Astrocyte of the spinal cord (primary cell): ENCODE data around the gene MBOAT1.
"Not testable (repeated sequence)": the region's sequence is repeated elsewhere in the genome, so short reads cannot be mapped to it uniquely, and the experiment has no call there.

Experiments used
- DNase-seq: peaks from one replicate; pipeline ENCODE4 v3.0.0; 2011; ENCODE audit warnings: low read depth, low spot score
- H3K4me3 ChIP-seq: 2 replicates; pipeline ENCODE4 v1.5.1; 2011; ENCODE audit warnings: low read depth, mild to moderate bottlenecking, low read length, moderate library complexity
- in situ Hi-C: cut with HindIII; loops from 2 replicates; pipeline ENCODE4 v1.10.0; 2017; ENCODE audit warnings: low sequenced_read_pairs
- TF ChIP-seq, protein P1 (sequence below): IDR thresholded peaks from 2 replicates; pipeline ENCODE4 v1.5.1; 2012; ENCODE audit warnings: low read depth, mild to moderate bottlenecking, low read length, inconsistent platforms

The MBOAT1 gene

DNA sequence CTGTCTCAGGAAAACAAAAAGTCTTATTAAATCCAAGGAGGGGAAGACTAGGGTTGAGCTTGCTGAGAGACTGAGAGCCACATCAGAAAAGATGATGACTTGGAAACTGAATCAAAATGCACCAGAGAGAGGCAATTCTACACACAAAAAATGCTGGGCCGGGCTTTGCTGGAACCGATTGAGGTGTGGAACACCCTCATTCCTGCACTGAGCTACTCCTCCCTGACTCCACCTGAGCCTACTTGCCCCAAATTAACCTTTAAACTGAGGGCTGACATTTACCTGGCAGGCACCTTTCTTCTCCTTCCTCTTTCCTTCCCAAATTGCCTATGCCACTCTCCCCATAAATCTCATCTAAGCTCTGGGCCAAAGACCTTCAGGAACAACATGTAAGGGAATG is 40.8 kb upstream of the MBOAT1 start:
- in situ Hi-C loops: no loop called here
- TF ChIP-seq, protein P1, sequence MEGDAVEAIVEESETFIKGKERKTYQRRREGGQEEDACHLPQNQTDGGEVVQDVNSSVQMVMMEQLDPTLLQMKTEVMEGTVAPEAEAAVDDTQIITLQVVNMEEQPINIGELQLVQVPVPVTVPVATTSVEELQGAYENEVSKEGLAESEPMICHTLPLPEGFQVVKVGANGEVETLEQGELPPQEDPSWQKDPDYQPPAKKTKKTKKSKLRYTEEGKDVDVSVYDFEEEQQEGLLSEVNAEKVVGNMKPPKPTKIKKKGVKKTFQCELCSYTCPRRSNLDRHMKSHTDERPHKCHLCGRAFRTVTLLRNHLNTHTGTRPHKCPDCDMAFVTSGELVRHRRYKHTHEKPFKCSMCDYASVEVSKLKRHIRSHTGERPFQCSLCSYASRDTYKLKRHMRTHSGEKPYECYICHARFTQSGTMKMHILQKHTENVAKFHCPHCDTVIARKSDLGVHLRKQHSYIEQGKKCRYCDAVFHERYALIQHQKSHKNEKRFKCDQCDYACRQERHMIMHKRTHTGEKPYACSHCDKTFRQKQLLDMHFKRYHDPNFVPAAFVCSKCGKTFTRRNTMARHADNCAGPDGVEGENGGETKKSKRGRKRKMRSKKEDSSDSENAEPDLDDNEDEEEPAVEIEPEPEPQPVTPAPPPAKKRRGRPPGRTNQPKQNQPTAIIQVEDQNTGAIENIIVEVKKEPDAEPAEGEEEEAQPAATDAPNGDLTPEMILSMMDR: no peak
- no peak for DNase-seq
- H3K4me3 ChIP-seq: no peak overlapping the region

DNA sequence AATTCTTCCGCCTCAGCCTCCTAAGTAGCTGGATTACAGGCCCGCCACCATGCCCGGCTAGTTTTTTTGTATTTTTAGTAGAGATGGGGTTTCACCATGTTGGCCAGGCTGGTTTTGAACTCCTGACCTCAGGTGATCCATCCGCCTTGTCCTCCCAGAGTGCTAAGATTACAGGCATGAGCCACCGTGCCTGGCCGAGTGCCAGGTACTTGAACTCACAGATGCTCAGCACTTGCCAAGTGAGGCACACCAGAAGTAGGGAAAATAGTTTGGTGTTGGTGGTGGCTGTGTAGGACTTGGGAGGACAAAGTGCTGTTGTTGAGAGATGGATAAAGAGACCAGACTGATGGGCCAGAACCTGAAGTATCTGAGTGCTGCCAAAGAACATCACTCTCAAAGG is 40.0 kb upstream of the MBOAT1 start:
- in situ Hi-C loops: no loop called here
- TF ChIP-seq, protein P1: no peak
- H3K4me3 ChIP-seq: no peak overlapping the region
- DNase-seq: no peak

DNA sequence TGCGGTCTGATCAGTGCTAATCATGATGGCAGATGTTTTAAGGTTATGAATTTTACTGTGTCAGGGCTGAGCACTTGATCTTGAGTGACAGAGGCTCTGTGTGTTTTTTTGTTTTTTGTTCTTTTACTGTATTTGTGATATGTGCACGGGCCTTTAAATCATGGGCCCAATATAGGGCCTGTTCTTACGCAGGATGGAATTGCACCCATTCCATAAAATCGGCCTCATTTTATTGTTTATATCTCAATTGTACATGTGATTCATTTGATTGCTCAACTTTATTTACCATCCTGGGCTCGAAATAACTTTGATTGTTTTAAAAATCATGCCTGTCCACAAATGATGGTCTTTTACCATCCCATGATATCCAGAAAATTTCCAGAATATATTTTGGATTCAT is 39.3 kb upstream of the MBOAT1 start:
- DNase-seq: no peak
- no peak overlapping the region for H3K4me3 ChIP-seq
- in situ Hi-C loops: no loop called here
- TF ChIP-seq, protein P1: no peak

DNA sequence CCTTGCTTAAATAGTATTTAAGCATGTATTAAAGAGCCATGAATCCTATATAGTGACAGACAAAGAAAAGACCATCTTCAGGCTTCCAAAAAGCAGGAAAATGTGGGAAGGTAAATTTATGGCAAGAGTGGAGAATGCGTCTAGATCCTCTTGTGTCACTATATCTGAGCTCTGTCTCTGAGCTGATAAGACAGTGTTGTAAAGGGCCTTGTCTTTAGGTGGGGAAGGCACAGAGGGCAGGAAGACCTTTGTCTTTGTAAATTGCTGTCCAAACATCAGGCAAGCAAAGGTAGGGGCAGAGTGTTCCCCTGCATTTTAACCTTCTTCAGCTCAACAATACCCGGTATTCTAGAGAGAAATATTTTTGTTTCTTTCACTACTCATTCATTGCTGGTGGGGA is 33.9 kb upstream of the MBOAT1 start:
- no peak for DNase-seq
- in situ Hi-C loops: no loop called here
- H3K4me3 ChIP-seq: no peak overlapping the region
- TF ChIP-seq, protein P1: no peak

DNA sequence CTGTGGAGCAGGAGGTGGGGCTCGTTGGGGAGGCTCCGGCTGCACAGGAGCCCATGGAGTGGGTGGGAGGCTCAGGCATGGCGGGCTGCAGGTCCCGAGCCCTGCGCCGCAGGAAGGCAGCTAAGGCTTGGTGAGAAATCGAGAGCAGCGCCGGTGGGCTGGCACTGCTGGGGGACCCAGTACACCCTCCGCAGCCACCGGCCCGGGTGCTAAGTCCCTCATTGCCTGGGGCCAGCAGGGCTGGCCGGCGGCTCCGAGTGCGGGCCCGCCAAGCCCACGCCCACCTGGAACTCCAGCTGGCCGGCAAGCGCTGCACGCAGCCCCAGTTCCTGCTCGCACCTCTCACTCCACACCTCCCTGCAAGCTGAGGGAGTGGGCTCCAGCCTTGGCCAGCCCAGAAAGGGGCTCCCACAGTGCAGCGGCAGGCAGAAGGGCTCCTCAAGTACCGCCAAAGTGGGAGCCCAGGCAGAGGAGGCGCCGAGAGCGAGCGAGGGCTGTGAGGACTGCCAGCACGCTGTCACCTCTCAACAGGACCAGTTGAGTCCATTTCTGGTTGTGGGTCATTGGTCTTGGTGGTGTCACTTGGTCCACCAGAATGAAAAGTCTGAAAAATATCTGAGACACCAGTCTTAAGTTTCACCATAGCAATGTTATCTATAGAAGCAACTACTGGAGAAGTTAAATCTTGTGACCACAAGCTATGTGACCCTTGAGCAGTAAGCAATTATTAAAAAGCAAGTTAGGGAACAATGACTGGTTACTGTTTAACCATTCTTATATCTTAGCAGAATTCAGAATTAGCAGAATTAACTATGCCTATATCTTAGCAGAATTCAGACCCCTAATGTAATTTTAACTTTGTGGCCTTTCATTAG is 32.8 kb upstream of the MBOAT1 start:
- not testable (repeated sequence) for DNase-seq

DNA sequence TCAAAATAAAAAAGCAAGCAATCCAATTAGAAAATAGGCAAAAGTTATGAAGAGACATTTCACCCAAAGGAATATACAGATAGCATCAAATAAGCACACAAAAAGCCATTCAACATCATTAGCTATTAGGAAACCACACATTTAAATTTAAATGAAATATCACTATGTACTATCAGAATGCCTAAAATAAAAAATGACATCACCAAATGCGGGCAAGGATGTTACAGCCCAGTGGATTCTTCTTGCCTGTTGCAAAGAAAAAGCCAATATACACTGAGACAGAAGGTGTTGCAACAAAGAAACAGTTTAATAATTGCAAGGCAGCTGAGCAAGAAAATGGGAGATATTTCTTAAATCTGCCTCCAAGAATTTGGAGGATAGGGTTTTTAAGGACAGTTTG is 31.0 kb upstream of the MBOAT1 start:
- DNase-seq: no peak
- H3K4me3 ChIP-seq: no peak overlapping the region
- TF ChIP-seq, protein P1: no peak
- in situ Hi-C loops: no loop called here

More for the DNA sequence above, 32.8 kb upstream of the MBOAT1 start:
- H3K4me3 ChIP-seq, in situ Hi-C loops: not testable (repeated sequence)

DNA sequence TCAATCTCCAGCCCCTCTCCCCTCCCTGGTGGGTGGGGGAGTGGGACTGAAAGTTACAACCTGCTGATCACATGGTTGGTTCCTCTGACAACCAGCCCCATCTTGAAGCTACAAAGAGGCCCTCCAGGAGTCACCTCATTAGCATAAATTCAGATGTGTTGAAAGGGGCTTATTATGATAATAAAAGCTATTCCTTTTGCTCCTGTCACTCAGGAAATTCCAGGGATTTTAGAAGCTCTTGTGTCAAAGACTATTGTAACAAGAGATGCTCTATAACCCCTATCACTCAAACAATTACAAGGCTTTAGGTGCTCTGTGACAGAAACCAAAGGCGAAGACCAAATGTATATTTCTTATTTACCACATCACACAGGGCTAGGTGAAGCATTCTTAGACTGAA is 30.1 kb upstream of the MBOAT1 start:
- DNase-seq: no peak
- in situ Hi-C loops: no loop called here
- TF ChIP-seq, protein P1: no peak
- no peak overlapping the region for H3K4me3 ChIP-seq
